ENCODE measurements around the gene PNLIPRP1.

- TF ChIP-seq CTCF (IDR thresholded peaks at IDR 0.05; ENCODE audit: poor library complexity): no peak
- TF ChIP-seq EZH2 (IDR thresholded peaks at IDR 0.05; ENCODE audit: borderline replicate concordance): no peak
- TF ChIP-seq EZH2phosphoT487 (IDR thresholded peaks at IDR 0.05; ENCODE audit: low read depth, severe bottlenecking, unreplicated experiment): no peak
These were observed 22.7 kb downstream of the PNLIPRP1 start for GRCh38 chr10:116613471-116613870.

All from hepatocyte (in vitro differentiated cells).